ENCODE data around the gene PLA2G10.

The PLA2G10 gene

DNA sequence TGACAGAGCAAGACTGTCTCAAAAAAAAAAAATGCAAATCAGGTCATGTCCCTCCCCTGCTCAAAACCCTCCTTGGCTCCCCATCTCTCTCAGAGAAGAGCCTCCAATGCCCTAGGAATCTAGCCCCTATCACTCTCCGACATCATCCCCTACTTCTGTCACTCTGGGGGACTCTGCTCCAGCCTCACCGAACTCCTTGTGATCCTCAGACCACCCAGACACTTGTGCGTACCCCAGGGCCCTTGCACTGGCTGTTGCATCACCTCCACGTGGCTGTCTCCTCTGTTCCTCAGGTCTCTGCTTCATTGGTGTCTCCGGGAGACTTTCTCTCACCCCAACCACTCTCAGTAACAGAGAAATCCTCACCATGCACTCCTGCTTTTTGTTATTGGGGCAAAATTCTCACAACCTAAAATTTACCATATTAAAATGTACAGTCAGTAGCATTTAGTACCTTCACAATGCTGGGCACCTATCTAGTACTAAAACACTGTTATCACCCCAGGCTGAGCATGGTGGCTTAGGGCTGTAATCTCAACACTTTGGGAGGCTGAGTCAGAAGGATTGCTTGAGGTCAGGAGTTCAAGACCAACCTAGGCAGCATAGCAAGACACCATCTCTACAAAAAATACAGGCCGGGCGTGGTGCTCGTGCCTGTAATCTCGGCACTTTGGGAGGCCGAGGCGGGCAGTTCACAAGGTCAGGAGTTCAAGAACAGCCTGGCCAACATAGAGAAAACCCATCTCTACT is 15.2 kb downstream of the PLA2G10 start:
- H3K27ac ChIP-seq: no peak overlapping the region
- TF ChIP-seq, protein P1, sequence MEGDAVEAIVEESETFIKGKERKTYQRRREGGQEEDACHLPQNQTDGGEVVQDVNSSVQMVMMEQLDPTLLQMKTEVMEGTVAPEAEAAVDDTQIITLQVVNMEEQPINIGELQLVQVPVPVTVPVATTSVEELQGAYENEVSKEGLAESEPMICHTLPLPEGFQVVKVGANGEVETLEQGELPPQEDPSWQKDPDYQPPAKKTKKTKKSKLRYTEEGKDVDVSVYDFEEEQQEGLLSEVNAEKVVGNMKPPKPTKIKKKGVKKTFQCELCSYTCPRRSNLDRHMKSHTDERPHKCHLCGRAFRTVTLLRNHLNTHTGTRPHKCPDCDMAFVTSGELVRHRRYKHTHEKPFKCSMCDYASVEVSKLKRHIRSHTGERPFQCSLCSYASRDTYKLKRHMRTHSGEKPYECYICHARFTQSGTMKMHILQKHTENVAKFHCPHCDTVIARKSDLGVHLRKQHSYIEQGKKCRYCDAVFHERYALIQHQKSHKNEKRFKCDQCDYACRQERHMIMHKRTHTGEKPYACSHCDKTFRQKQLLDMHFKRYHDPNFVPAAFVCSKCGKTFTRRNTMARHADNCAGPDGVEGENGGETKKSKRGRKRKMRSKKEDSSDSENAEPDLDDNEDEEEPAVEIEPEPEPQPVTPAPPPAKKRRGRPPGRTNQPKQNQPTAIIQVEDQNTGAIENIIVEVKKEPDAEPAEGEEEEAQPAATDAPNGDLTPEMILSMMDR (conservative IDR thresholded peaks at IDR 0.05): no peak
- no peak for TF ChIP-seq ZFX (IDR thresholded peaks at IDR 0.05)

DNA sequence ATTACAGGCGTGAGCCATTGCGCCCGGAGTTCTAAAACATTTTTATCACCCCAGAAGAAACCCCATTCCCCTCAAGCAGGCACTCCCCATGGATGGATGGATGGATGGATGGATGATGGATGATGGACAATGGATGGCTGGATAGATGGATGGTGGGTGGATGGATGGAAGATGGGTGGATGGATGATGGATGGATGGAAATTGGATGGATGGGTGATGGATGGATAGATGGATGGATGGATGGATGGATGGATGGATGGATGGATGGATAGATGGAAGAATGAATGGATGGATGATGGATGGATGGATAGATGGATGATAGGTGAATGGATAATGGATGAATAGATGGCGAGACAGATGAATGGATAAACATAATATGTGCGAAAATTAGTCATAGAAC is 16.5 kb downstream of the PLA2G10 start:
- TF ChIP-seq, protein P1 (conservative IDR thresholded peaks at IDR 0.05): no peak
- no peak for TF ChIP-seq ZFX (IDR thresholded peaks at IDR 0.05)

DNA sequence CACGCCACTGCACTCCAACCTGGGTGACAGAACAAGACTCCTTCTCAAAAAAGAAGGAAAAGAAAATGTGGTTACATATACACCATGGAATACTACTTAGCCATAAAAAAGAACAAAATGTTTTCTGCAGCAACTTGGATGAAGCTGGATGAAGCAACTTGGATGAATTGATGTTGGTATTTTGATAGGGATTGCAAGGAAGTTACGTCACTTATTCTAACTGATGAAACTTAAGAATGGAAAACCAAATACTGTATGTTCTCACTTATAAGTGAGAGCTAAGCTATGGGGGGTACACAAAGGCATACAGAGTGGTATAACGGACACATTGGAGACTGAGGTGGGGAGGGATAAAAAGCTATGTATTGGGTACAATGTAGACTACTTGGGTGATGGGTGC is 17.5 kb downstream of the PLA2G10 start:
- no peak overlapping the region for H3K27ac ChIP-seq
- TF ChIP-seq, protein P1 (conservative IDR thresholded peaks at IDR 0.05): no peak
- TF ChIP-seq ZFX (IDR thresholded peaks at IDR 0.05): no peak

More for the DNA sequence above, 16.5 kb downstream of the PLA2G10 start:
- no peak overlapping the region for H3K27ac ChIP-seq

DNA sequence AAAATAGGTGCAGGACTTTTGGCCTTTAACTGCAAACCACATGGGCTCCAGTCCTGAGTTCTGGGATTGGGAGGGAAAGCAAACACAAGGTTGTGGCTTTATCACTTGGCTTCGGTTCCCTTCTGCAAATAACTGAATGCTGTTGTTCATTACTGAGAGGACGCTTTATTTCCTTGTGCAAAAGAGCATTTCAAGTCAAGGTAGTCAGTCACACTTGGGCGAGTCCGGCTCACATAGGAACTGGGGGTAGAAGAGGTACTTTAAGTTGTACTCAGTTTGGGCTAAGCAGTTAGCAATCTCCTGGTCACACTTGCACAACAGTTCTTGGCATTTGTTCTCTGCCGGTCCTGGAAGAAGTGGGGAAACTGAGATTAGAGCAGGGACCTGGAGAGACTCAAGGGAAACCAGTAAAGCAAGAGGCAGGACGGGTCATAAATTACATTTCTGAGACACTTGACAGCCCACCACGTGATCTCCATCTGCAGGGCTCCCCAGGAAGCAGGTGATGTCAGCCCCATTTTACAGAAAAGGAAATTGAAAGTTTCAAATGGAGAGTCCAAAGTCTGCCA is 21.6 kb downstream of the PLA2G10 start:
- peak overlapping the region; percentile 66 for H3K27ac ChIP-seq
- TF ChIP-seq ZFX (IDR thresholded peaks at IDR 0.05): no peak
- TF ChIP-seq, protein P1 (conservative IDR thresholded peaks at IDR 0.05): no peak

DNA sequence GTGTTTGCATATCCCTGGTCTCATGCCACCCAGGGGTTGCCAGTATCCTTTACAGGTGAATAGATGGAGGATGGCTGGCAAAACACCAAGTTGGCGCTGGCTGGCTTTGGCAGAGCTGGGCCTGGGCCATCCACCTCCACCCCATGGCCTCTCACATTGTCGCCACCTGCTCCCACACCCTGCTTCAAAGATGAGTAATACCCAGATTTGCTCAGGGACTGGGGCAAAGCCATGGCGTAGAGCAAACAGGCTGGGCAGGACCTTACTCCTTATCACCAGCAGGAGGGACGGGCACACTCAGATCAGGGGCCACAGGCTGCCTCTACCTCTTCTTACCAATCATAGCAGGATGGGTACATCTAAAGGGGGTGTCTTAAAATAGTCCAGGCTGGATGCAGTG is 24.3 kb downstream of the PLA2G10 start:
- no peak overlapping the region for H3K27ac ChIP-seq
- TF ChIP-seq, protein P1 (conservative IDR thresholded peaks at IDR 0.05): no peak
- TF ChIP-seq ZFX (IDR thresholded peaks at IDR 0.05): no peak

DNA sequence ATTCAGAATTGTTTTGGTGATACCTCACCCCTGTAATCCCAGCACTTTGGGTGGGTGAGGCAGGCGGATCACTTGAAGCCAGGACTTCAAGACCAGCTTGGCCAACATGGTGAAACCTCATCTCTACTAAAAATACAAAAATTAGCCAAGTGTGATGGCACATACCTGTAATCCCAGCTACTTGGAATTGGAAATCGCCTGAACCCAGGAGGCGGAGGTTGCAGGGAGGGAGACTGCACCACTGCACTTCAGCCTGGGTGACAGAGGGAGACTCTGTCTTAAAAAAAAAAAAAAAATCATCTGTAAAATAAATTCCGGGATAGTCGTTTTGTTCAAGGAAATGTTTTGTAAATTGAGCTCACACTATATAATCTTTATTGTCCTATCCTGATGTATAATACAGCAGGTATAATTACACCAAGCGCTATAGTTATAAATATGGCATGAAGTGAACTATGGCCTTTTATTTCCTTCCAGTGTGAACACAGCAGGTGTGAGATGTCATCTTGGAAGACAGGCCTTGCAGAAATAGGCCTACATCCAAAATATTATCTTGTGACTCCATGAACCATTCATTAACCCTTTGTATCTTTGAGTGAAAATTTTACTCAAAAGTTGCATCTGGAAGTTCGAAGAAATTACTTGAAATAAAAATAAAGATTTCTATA is 25.4 kb downstream of the PLA2G10 start:
- TF ChIP-seq ZFX (IDR thresholded peaks at IDR 0.05): no peak
- TF ChIP-seq, protein P1 (conservative IDR thresholded peaks at IDR 0.05): no peak
- no peak overlapping the region for H3K27ac ChIP-seq

Data from C4-2B (cell line).